SK-N-MC (cell line): ENCODE results near the gene GCSAML.

ENCODE experiments used
- EZH2 ChIP-seq: fragments of 200-600 bp; sonication (generic); IDR thresholded peaks from one replicate; pipeline ENCODE4 v1.6.1; 2017; ENCODE audit warnings: antibody characterized with exemption
- FOXP2 ChIP-seq: optimal IDR thresholded peaks from 2 replicates; pipeline ENCODE3; 2011; ENCODE audit warnings: mild to moderate bottlenecking, moderate library complexity; ENCODE audit not compliant: insufficient read depth; ENCODE audit errors: extremely low read length, control extremely low read depth
- POLR2AphosphoS5 ChIP-seq: IDR thresholded peaks from 2 replicates; pipeline ENCODE4 v1.6.1; 2012; ENCODE audit warnings: mild to moderate bottlenecking, low read depth, low read length, borderline replicate concordance

- no peak for TF ChIP-seq EZH2
- no peak for TF ChIP-seq POLR2AphosphoS5
- TF ChIP-seq FOXP2 = no peak
Observed at GRCh38 chr1:247518613-247518891, 30.4 kb upstream of the GCSAML start.
